GM23248 (cell line): ENCODE data around the gene NNT. TPM values are rescaled to one million over a fixed set of nuclear protein-coding genes. Genes with fewer than 3 reads are reported as not detected.

Experiments
- DNase-seq: peaks from one replicate; pipeline ENCODE4 v3.0.0-alpha.2; 2015
- H2AFZ ChIP-seq: fragments of 200-600 bp; sonication (generic); 2 replicates; pipeline ENCODE4 v1.6.1; 2016; ENCODE audit warnings: antibody characterized with exemption
- H3F3A ChIP-seq: fragments of 200-600 bp; sonication (generic); 2 replicates; pipeline ENCODE4 v1.6.1; 2016; ENCODE audit warnings: mild to moderate bottlenecking, antibody characterized with exemption, mixed run types; ENCODE audit not compliant: insufficient read depth
- H3K27ac ChIP-seq: fragments of 200-600 bp; sonication (generic); 2 replicates; pipeline ENCODE4 v1.5.1; 2016; ENCODE audit warnings: mild to moderate bottlenecking
- H3K27me3 ChIP-seq: fragments of 200-600 bp; sonication (generic); replicated peaks from 2 replicates; pipeline ENCODE4 v1.6.1; 2016; ENCODE audit warnings: mild to moderate bottlenecking; ENCODE audit not compliant: insufficient read depth
- H3K36me3 ChIP-seq: fragments of 200-600 bp; sonication (generic); 2 replicates; pipeline ENCODE4 v1.6.1; 2016; ENCODE audit warnings: low read depth, mild to moderate bottlenecking
- H3K4me1 ChIP-seq: fragments of 200-600 bp; sonication (generic); 2 replicates; pipeline ENCODE4 v1.6.1; 2016; ENCODE audit warnings: mild to moderate bottlenecking; ENCODE audit not compliant: insufficient read depth
- H3K4me2 ChIP-seq: fragments of 200-600 bp; sonication (generic); one replicate; pipeline ENCODE4 v1.6.1; 2016; ENCODE audit warnings: mild to moderate bottlenecking; ENCODE audit not compliant: unreplicated experiment
- H3K4me3 ChIP-seq: fragments of 200-600 bp; sonication (generic); 2 replicates; pipeline ENCODE4 v1.5.1; 2016; ENCODE audit warnings: mild to moderate bottlenecking
- H3K79me2 ChIP-seq: fragments of 200-600 bp; sonication (generic); 2 replicates; pipeline ENCODE4 v1.6.1; 2016; ENCODE audit warnings: mild to moderate bottlenecking; ENCODE audit not compliant: insufficient read depth
- H3K9ac ChIP-seq: fragments of 200-600 bp; sonication (generic); 2 replicates; pipeline ENCODE4 v1.6.1; 2016; ENCODE audit warnings: mild to moderate bottlenecking
- H3K9me2 ChIP-seq: fragments of 200-600 bp; sonication (generic); 2 replicates; pipeline ENCODE4 v1.6.1; 2016; ENCODE audit warnings: mixed run types, mild to moderate bottlenecking, moderate library complexity; ENCODE audit not compliant: insufficient read depth
- H3K9me3 ChIP-seq: fragments of 200-600 bp; sonication (generic); one replicate; pipeline ENCODE4 v1.6.1; 2017; ENCODE audit warnings: low read depth
- H4K20me1 ChIP-seq: fragments of 200-600 bp; sonication (generic); 2 replicates; pipeline ENCODE4 v1.6.0; 2016; ENCODE audit not compliant: insufficient read depth
- EZH2 ChIP-seq: fragments of 200-600 bp; sonication (generic); IDR thresholded peaks from 2 replicates; pipeline ENCODE4 v1.6.1; 2018; ENCODE audit warnings: antibody characterized with exemption, mild to moderate bottlenecking; ENCODE audit not compliant: insufficient read depth, poor library complexity, severe bottlenecking
- EZH2phosphoT487 ChIP-seq: fragments of 200-600 bp; sonication (generic); IDR thresholded peaks from 2 replicates; pipeline ENCODE4 v1.6.1; 2018; ENCODE audit warnings: antibody characterized with exemption, moderate library complexity, mild to moderate bottlenecking, low read depth; ENCODE audit not compliant: insufficient read depth
- WGBS, 2 experiments: methylation state at CpG; one replicate each; pipeline ENCODE4 v1.1.6; 2015 to 2017; ENCODE audit warnings: low lambda C conversion rate in 2 of 2, low coverage in 1 of 2; ENCODE audit errors: missing lambda C conversion rate in 2 of 2; 5-methylcytosine and 5-hydroxymethylcytosine counted together
- in situ Hi-C: fragments of 300-500 bp; cut with MboI; formaldehyde crosslinking; loops from 2 replicates; pipeline ENCODE4 v1.15.0; 2020
- polyA plus RNA-seq: library from polyadenylated mRNA; unstranded; fragments of >200 nt; fragmentation: Nextera tagmentation; extraction: Ambion mirVana; gene quantifications from 2 replicates; pipeline ENCODE4 v1.2.1, GENCODE V29; 2016
- total RNA-seq: library from RNA; depleted of rRNA; stranded (reverse); fragments of >200 nt; shearing (Covaris generic); gene quantifications from 2 replicates; pipeline ENCODE4 v1.2.3, GENCODE V29; 2014

NNT gene
- total and polyA plus RNA-seq, 2 experiments from 2014 or later: 33.9 to 47.2 TPM

GRCh38 chr5:43565043-43565442 lies 37.9 kb upstream of the NNT start:
- no peak for DNase-seq
- Histone ChIP-seq H3F3A (no peaks in the 10 kb centered on the region), H3K4me3 (no peak overlapping the region), H3K36me3 (no peaks in the 10 kb centered on the region), H3K9me2 (no peaks in the 10 kb centered on the region), H4K20me1 (no peaks in the 10 kb centered on the region), H2AFZ (no peak overlapping the region), H3K9ac (no peak overlapping the region), H3K27ac (no peak overlapping the region), H3K79me2 (no peaks in the 10 kb centered on the region), H3K4me1 (no peaks in the 10 kb centered on the region), H3K27me3 (no peaks in the 10 kb centered on the region), H3K4me2 (no peak overlapping the region), H3K9me3 (no peaks in the 10 kb centered on the region)
- 74 to 76% methylated on average over 5 of the region's 5 CpGs for WGBS, 2 experiments
- in situ Hi-C loops: no loop called here
- TF ChIP-seq EZH2phosphoT487: no peak
- no peak for TF ChIP-seq EZH2

GRCh38 chr5:43567967-43568366 lies 35.0 kb upstream of the NNT start:
- in situ Hi-C loops: no loop called here
- no peaks in the 10 kb centered on the region for H4K20me1 ChIP-seq
- TF ChIP-seq EZH2phosphoT487 (no peak), EZH2 (no peak)

GRCh38 chr5:43569236-43569746 lies 33.7 kb upstream of the NNT start:
- Histone ChIP-seq H3K4me3 (no peak overlapping the region), H3K79me2 (no peaks in the 10 kb centered on the region), H3K27me3 (no peaks in the 10 kb centered on the region), H3F3A (peaks cover 5% of the 10 kb centered on the region; the same call in 1 of the 2 replicates), H3K9me2 (no peaks in the 10 kb centered on the region), H3K9ac (no peak overlapping the region), H3K9me3 (no peaks in the 10 kb centered on the region), H4K20me1 (no peaks in the 10 kb centered on the region), H3K4me2 (no peak overlapping the region), H2AFZ (no peak overlapping the region), H3K4me1 (peaks cover 19% of the 10 kb centered on the region), H3K27ac (no peak overlapping the region), H3K36me3 (no peaks in the 10 kb centered on the region)
- DNase-seq: no peak
- 95% methylated on average over 4 of the region's 4 CpGs for WGBS, 2 experiments
- TF ChIP-seq EZH2: no peak
- TF ChIP-seq EZH2phosphoT487: no peak
- in situ Hi-C loops: no loop called here

More at GRCh38 chr5:43567967-43568366, 35.0 kb upstream of the NNT start:
- Histone ChIP-seq H3K9me3 (no peaks in the 10 kb centered on the region), H3K27me3 (no peaks in the 10 kb centered on the region), H3K4me3 (no peak overlapping the region), H3F3A (peaks cover 5% of the 10 kb centered on the region; the same call in 1 of the 2 replicates), H3K9ac (no peak overlapping the region), H3K36me3 (no peaks in the 10 kb centered on the region), H3K27ac (no peak overlapping the region), H3K4me1 (peaks cover 12% of the 10 kb centered on the region), H3K79me2 (no peaks in the 10 kb centered on the region), H2AFZ (no peak overlapping the region), H3K9me2 (no peaks in the 10 kb centered on the region), H3K4me2 (no peak overlapping the region)
- 79 to 85% methylated on average over 3 of the region's 3 CpGs for WGBS, 2 experiments
- no peak for DNase-seq

- Histone ChIP-seq H3K4me2 (peak overlapping the region; percentile 83), H3K4me3 (peak overlapping the region; percentile 70; the same call in 1 of the 2 replicates), H2AFZ (peak overlapping the region; percentile 81), H3K4me1 (peaks cover 19% of the 10 kb centered on the region), H3K79me2 (no peaks in the 10 kb centered on the region), H3K9ac (no peak overlapping the region), H3K36me3 (no peaks in the 10 kb centered on the region), H3K9me2 (peaks cover 5% of the 10 kb centered on the region; the same call in 1 of the 2 replicates), H4K20me1 (no peaks in the 10 kb centered on the region), H3K27ac (no peak overlapping the region), H3F3A (peaks cover 5% of the 10 kb centered on the region; the same call in 1 of the 2 replicates), H3K9me3 (no peaks in the 10 kb centered on the region), H3K27me3 (no peaks in the 10 kb centered on the region)
- no peak for TF ChIP-seq EZH2phosphoT487
- no peak for TF ChIP-seq EZH2
- WGBS, 2 experiments: 85 to 88% methylated on average over 8 of the region's 8 CpGs
- in situ Hi-C loops: no loop called here
- DNase-seq: no peak
These were observed 32.4 kb upstream of the NNT start for GRCh38 chr5:43570450-43571158.
